GM21723 (cell line): Measurements from ENCODE around the gene B4GAT1.

ENCODE experiments used
- ATAC-seq: cut with Tn5 transposase; IDR thresholded peaks from one replicate; pipeline ENCODE4 v1.9.1; 2021; ENCODE audit warnings: mild to moderate bottlenecking, moderate library complexity; ENCODE audit not compliant: unreplicated experiment

The B4GAT1 gene

GRCh38 chr11:66338276-66339161 lies 8.9 kb downstream of the B4GAT1 start:
- no peak for ATAC-seq

- no peak for ATAC-seq
These were observed 10.1 kb downstream of the B4GAT1 start for GRCh38 chr11:66337103-66337899.

GRCh38 chr11:66336234-66337102 lies 11.0 kb downstream of the B4GAT1 start, which contains the start of gene RIN1:
TSS of gene RIN1 (minus strand) at chr11:66336434. CDS start at chr11:66336402, 32 bp downstream.
- ATAC-seq = peak; percentile 69

- no peak for ATAC-seq
These were observed 11.7 kb downstream of the B4GAT1 start for GRCh38 chr11:66335531-66336233.

- ATAC-seq = no peak
These were observed 12.6 kb downstream of the B4GAT1 start for GRCh38 chr11:66334605-66335442.

GRCh38 chr11:66333896-66334604 lies 13.4 kb downstream of the B4GAT1 start:
- no peak for ATAC-seq

GRCh38 chr11:66333220-66333877 lies 14.1 kb downstream of the B4GAT1 start:
- no peak for ATAC-seq

GRCh38 chr11:66332371-66333219 lies 14.8 kb downstream of the B4GAT1 start:
- no peak for ATAC-seq

GRCh38 chr11:66331542-66332370 lies 15.7 kb downstream of the B4GAT1 start:
- ATAC-seq = no peak

GRCh38 chr11:66330931-66331330 lies 16.5 kb downstream of the B4GAT1 start:
- ATAC-seq = no peak

- ATAC-seq = no peak
These were observed 18.2 kb downstream of the B4GAT1 start for GRCh38 chr11:66329165-66329673.

- peak; percentile 72 for ATAC-seq
These were observed 18.9 kb downstream of the B4GAT1 start for GRCh38 chr11:66328302-66329144.

- ATAC-seq = no peak
These were observed 19.5 kb downstream of the B4GAT1 start for GRCh38 chr11:66328031-66328301.

GRCh38 chr11:66327171-66328030 lies 20.0 kb downstream of the B4GAT1 start:
- no peak for ATAC-seq
